PC-3 (cell line): ENCODE measurements around the gene MYO1H. TPM values are rescaled to one million over a fixed set of nuclear protein-coding genes. Genes with fewer than 3 reads are reported as not detected.

Source experiments
- ATAC-seq: fragments of 200-7000 bp; cut with Tn5 transposase; 2 replicates; pipeline ENCODE4 v1.9.1; 2020; ENCODE audit warnings: mild to moderate bottlenecking, moderate library complexity
- Bru-seq: library from RNA; stranded (reverse); fragments of 400-500 nt; gene quantifications from one replicate; lab custom pipeline; 2021; lab: Mats Ljungman, UMichigan
- BruChase-seq, 2 experiments: library from RNA; stranded (reverse); fragments of 400-500 nt; gene quantifications; one replicate each; lab custom pipeline; 2021; lab: Mats Ljungman, UMichigan
- BruUV-seq: library from RNA; stranded (reverse); fragments of 400-500 nt; replicated peaks from 2 replicates; lab custom pipeline; 2021; lab: Mats Ljungman, UMichigan
- CTCF ChIA-PET: fragments of 300-600 bp; sonication (Branson Sonifier 250); formaldehyde crosslinking; loops from one replicate; lab custom pipeline; 2022; ENCODE audit warnings: antibody characterized with exemption; lab: Charles Lee
- POLR2A ChIA-PET: fragments of 300-600 bp; sonication (Branson Sonifier 250); formaldehyde crosslinking; loops from one replicate; lab custom pipeline; 2022; ENCODE audit warnings: antibody characterized with exemption; ENCODE audit not compliant: unreplicated experiment; lab: Charles Lee
- DNase-seq: peaks from one replicate; pipeline ENCODE4 v3.0.0-alpha.2; 2015
- H2AFZ ChIP-seq: fragments of 300-600 bp; sonication (generic); 2 replicates; pipeline ENCODE4 v1.6.0; 2016; ENCODE audit warnings: antibody characterized with exemption, low read length
- H3F3A ChIP-seq: fragments of 300-600 bp; sonication (generic); one replicate; pipeline ENCODE4 v1.6.0; 2017; ENCODE audit warnings: antibody characterized with exemption, low read length, control low read depth, mild to moderate bottlenecking; ENCODE audit not compliant: unreplicated experiment
- H3K27ac ChIP-seq: fragments of 300-600 bp; sonication (generic); 2 replicates; pipeline ENCODE4 v1.5.1; 2016; ENCODE audit warnings: mild to moderate bottlenecking, low read length
- H3K27me3 ChIP-seq: fragments of 300-600 bp; sonication (generic); 2 replicates; pipeline ENCODE4 v1.6.1; 2016; ENCODE audit warnings: low read length, mixed read lengths
- H3K36me3 ChIP-seq: fragments of 300-600 bp; sonication (generic); 2 replicates; pipeline ENCODE4 v1.6.1; 2016; ENCODE audit warnings: low read depth, mixed run types, low read length, mixed read lengths
- H3K4me1 ChIP-seq: fragments of 300-600 bp; sonication (generic); 2 replicates; pipeline ENCODE4 v1.5.1; 2016; ENCODE audit warnings: low read length; ENCODE audit not compliant: insufficient read depth
- H3K4me2 ChIP-seq: fragments of 300-600 bp; sonication (generic); 2 replicates; pipeline ENCODE4 v1.6.0; 2016; ENCODE audit warnings: low read length
- H3K4me3 ChIP-seq: fragments of 300-600 bp; sonication (generic); 2 replicates; pipeline ENCODE4 v1.5.1; 2016; ENCODE audit warnings: mild to moderate bottlenecking, low read length, mixed read lengths
- H3K79me2 ChIP-seq: fragments of 300-600 bp; sonication (generic); 2 replicates; pipeline ENCODE4 v1.6.1; 2017; ENCODE audit warnings: low read length, mixed read lengths
- H3K9ac ChIP-seq: fragments of 300-600 bp; sonication (generic); 2 replicates; pipeline ENCODE4 v1.6.0; 2016; ENCODE audit warnings: mild to moderate bottlenecking, low read length
- H3K9me2 ChIP-seq: fragments of 300-600 bp; sonication (generic); replicated peaks from 2 replicates; pipeline ENCODE4 v1.6.1; 2016; ENCODE audit warnings: mixed run types, low read length, mixed read lengths
- H3K9me3 ChIP-seq: fragments of 300-600 bp; sonication (generic); 2 replicates; pipeline ENCODE4 v1.6.1; 2016; ENCODE audit warnings: low read length, mixed read lengths
- H4K20me1 ChIP-seq: fragments of 300-600 bp; sonication (generic); 2 replicates; pipeline ENCODE4 v1.6.1; 2016; ENCODE audit warnings: low read length, mixed read lengths
- EZH2 ChIP-seq: fragments of 300-600 bp; sonication (generic); IDR thresholded peaks from one replicate; pipeline ENCODE4 v1.6.1; 2017; ENCODE audit warnings: antibody characterized with exemption, mild to moderate bottlenecking, low read length; ENCODE audit not compliant: unreplicated experiment
- EZH2phosphoT487 ChIP-seq: fragments of 300-600 bp; sonication (generic); IDR thresholded peaks from 2 replicates; pipeline ENCODE4 v1.6.1; 2018; ENCODE audit warnings: mild to moderate bottlenecking, antibody characterized with exemption, low read length, borderline replicate concordance
- intact Hi-C: fragments of 100-400 bp; cut with micrococcal nuclease; formaldehyde crosslinking; loops from 2 replicates; pipeline ENCODE4 v1.9.0; 2023
- long read RNA-seq: library from polyadenylated mRNA; unstranded; transcript quantifications from one replicate; pipeline ENCODE4 v2.0.0, GENCODE V29; 2021; ENCODE audit not compliant: unreplicated experiment
- total RNA-seq: library from RNA; depleted of rRNA; stranded (reverse); fragments of >200 nt; gene quantifications from 2 replicates; pipeline ENCODE4 v1.2.3, GENCODE V29; 2014; rRNA removed
- TF ChIP-seq, protein P1 (sequence below): fragments of 300-600 bp; sonication (generic); conservative IDR thresholded peaks from 2 replicates; pipeline ENCODE4 v1.5.1; 2017; ENCODE audit warnings: antibody characterized with exemption, low read depth, mild to moderate bottlenecking, low read length

Gene MYO1H, protein sequence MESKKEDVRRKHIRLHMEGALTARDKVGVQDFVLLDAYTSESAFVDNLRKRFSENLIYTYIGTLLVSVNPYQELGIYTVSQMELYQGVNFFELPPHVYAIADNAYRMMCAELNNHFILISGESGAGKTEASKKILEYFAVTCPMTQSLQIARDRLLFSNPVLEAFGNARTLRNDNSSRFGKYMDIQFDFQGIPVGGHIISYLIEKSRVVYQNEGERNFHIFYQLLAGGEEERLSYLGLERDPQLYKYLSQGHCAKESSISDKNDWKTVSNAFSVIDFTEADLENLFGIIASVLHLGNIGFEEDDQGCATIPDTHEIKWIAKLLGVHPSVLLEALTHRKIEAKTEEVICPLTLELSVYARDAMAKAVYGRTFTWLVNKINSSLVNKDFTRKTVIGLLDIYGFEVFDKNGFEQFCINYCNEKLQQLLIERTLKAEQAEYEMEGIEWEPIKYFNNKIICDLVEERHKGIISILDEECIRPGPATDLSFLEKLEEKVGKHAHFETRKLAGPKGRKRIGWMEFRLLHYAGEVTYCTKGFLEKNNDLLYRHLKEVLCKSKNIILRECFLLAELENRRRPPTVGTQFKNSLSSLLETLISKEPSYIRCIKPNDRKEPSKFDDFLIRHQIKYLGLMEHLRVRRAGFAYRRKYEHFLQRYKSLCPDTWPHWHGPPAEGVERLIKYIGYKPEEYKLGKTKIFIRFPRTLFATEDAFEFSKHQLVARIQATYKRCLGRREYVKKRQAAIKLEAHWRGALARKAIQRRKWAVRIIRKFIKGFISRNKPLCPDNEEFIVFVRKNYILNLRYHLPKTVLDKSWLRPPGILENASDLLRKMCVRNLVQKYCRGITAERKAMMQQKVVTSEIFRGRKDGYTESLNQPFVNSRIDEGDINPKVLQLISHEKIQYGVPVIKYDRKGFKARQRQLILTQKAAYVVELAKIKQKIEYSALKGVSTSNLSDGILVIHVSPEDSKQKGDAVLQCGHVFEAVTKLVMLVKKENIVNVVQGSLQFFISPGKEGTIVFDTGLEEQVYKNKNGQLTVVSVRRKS
- total RNA-seq: not detected in 2 replicates
- percentile 4 among the genes with signal in this experiment for Bru-seq, nascent RNA
- percentile 6 among the genes with signal in this experiment for BruChase-seq, experiment 1, labeled RNA remaining after a 6-hour chase
- percentile 4 among the genes with signal in this experiment for BruChase-seq, experiment 2, labeled RNA remaining after a 2-hour chase
- long read RNA-seq, partial matches to known transcripts: 0 of 3 reads
- long read RNA-seq, other reads (novel, unspliced or antisense): 3 of 3 reads

DNA sequence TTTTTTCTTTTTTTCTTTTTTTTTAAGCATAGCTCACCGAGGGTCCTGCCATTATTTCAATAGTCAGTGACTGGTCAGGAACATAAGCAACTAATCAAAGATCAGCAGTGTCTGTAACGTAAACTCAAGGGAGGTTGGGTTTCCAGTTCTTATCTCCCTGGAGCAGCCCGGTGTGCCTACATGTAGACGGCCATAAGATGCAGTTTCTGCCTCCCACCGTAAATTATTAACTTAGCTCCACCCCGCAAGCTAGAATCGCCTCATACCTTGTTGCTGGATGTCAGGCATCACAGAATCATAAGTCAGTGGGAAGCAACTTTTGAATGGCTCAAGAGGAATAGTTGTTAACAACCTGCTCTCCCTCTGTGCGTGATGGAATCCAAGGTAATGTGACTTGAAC, at the start of gene MYO1H:
Gene MYO1H, plus strand, starts transcription at position 312 of the 400 bp plus-strand sequence. Its CDS starts 61 bp downstream, at position 373.
- ChIA-PET POLR2A (no interaction called here), CTCF (no interaction called here)
- Histone ChIP-seq H3K4me3 (no peak within 1 kb of the TSS), H3K4me1 (no peaks in the 10 kb centered on the region), H4K20me1 (no peaks in the 10 kb centered on the region), H3K9ac (no peak within 1 kb of the TSS), H3K27ac (no peak within 1 kb of the TSS), H3K36me3 (no peaks in the 10 kb centered on the region), H3F3A (no peaks in the 10 kb centered on the region), H3K27me3 (peaks cover 76% of the 10 kb centered on the region), H3K9me3 (no peaks in the 10 kb centered on the region), H3K4me2 (no peak within 1 kb of the TSS), H3K79me2 (no peaks in the 10 kb centered on the region), H3K9me2 (no peaks in the 10 kb centered on the region), H2AFZ (no peak within 1 kb of the TSS)
- no TSS peak for BruUV-seq
- no peak for ATAC-seq
- TF ChIP-seq EZH2: no peak
- TF ChIP-seq, protein P1, sequence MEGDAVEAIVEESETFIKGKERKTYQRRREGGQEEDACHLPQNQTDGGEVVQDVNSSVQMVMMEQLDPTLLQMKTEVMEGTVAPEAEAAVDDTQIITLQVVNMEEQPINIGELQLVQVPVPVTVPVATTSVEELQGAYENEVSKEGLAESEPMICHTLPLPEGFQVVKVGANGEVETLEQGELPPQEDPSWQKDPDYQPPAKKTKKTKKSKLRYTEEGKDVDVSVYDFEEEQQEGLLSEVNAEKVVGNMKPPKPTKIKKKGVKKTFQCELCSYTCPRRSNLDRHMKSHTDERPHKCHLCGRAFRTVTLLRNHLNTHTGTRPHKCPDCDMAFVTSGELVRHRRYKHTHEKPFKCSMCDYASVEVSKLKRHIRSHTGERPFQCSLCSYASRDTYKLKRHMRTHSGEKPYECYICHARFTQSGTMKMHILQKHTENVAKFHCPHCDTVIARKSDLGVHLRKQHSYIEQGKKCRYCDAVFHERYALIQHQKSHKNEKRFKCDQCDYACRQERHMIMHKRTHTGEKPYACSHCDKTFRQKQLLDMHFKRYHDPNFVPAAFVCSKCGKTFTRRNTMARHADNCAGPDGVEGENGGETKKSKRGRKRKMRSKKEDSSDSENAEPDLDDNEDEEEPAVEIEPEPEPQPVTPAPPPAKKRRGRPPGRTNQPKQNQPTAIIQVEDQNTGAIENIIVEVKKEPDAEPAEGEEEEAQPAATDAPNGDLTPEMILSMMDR: no peak
- no peak for TF ChIP-seq EZH2phosphoT487
- DNase-seq: no peak
- intact Hi-C loops: no loop called here

GRCh38 chr12:109299849-109300248, 47.9 kb upstream of the MYO1H start:
- ATAC-seq (no peak), DNase-seq (no peak)
- Histone ChIP-seq H3K36me3 (no peaks in the 10 kb centered on the region), H3K27me3 (peaks cover 38% of the 10 kb centered on the region), H3K9me2 (no peaks in the 10 kb centered on the region), H3F3A (no peaks in the 10 kb centered on the region), H4K20me1 (no peaks in the 10 kb centered on the region), H3K4me3 (no peak overlapping the region), H3K9ac (no peak overlapping the region), H3K9me3 (no peaks in the 10 kb centered on the region), H2AFZ (no peak overlapping the region), H3K27ac (no peak overlapping the region), H3K4me1 (no peaks in the 10 kb centered on the region), H3K79me2 (no peaks in the 10 kb centered on the region), H3K4me2 (no peak overlapping the region)
- no TSS peak for BruUV-seq
- no peak for TF ChIP-seq EZH2phosphoT487
- no peak for TF ChIP-seq EZH2
- TF ChIP-seq, protein P1: no peak
- ChIA-PET POLR2A (no interaction called here), CTCF (no interaction called here)
- intact Hi-C loops: no loop called here
